Cardiac atrium fibroblast (primary cell): ENCODE data around the gene TSPAN5. TPM values are rescaled to one million over a fixed set of nuclear protein-coding genes. Genes with fewer than 3 reads are reported as not detected.

Experiments
- total RNA-seq: library from RNA; depleted of rRNA; stranded (reverse); fragments of >200 nt; gene quantifications from 2 replicates; pipeline ENCODE4 v1.2.3, GENCODE V29; 2015

The TSPAN5 gene
- 25.8 and 28.5 TPM in 2 replicates for total RNA-seq

GRCh38 chr4:98658287-98659105 lies at the start of gene TSPAN5:
Gene TSPAN5 (minus strand): TSS chr4:98658611.

